A673 (cell line): ENCODE results near the gene FAM210A.

Experiments
- CTCF ChIP-seq: fragments of 300-800, 200-600 bp; sonication (generic); conservative IDR thresholded peaks from 2 replicates; pipeline ENCODE4 v1.5.1; 2017; ENCODE audit warnings: low read depth, mild to moderate bottlenecking, antibody characterized with exemption, low read length, moderate library complexity, mixed read lengths
- EZH2 ChIP-seq: fragments of 200-600 bp; sonication (generic); IDR thresholded peaks from 2 replicates; pipeline ENCODE4 v1.6.1; 2017; ENCODE audit warnings: borderline replicate concordance, low read depth, mild to moderate bottlenecking, mixed read lengths, antibody characterized with exemption, low read length; ENCODE audit not compliant: poor library complexity, severe bottlenecking

DNA sequence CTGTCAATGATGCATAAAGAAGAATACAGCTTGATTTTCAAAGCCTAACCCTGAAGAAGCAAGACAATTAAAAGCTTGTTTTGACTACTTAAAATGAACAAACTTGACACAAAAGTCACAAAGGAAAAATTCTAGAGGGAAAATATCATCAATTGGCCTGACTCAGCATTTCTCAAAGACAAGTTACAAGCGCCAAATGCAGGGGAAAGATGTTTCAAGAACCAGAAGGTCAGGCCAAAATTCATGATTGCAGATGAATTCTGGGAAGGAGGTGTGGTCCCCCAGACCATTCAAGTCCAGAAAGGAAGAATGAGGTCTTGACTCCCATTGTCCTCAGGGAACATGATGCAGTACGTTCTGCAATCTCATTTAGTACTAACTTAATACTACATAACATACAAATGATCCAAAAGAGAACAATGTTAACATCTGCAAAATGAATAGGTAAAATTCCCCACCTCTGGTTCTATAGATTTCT lies 64.5 kb downstream of the FAM210A start:
- TF ChIP-seq CTCF (no peak), EZH2 (no peak)
